Omental fat pad (tissue), 4 donors: ENCODE data around the gene SIM1. TPM values are rescaled to one million over a fixed set of nuclear protein-coding genes. Genes with fewer than 3 reads are reported as not detected.

Source experiments
- ATAC-seq: fragments of 150-250 bp; one replicate; pipeline ENCODE4 v1.9.1; 2016; ENCODE audit warnings: mild to moderate bottlenecking, moderate library complexity; ENCODE audit not compliant: low FRiP score
- DNase-seq: peaks from one replicate; pipeline ENCODE4 v3.0.0-alpha.2; 2019; ENCODE audit warnings: low spot score
- CTCF ChIP-seq, 3 donors: fragments of 450-650 bp; IDR thresholded peaks; one replicate each; pipeline ENCODE4 v1.5.1; 2016 to 2017; ENCODE audit warnings: antibody characterized with exemption in 3 of 3, mild to moderate bottlenecking in 3 of 3, moderate library complexity in 2 of 3
- total RNA-seq, 4 donors: library from RNA; depleted of rRNA; stranded (reverse); fragments of >200 nt; gene quantifications; one replicate each; pipeline ENCODE4 v1.1.0, GENCODE V29; 2016

SIM1 gene
- total RNA-seq, 4 donors from 2014 or later: 0.32 TPM; not detected in 3

GRCh38 chr6:100339574-100340255 lies 125.0 kb downstream of the SIM1 start:
- no peak for TF ChIP-seq CTCF (IDR thresholded peaks at IDR 0.05)
- DNase-seq: no peak
- ATAC-seq: no peak

- DNase-seq (no peak), ATAC-seq (no peak)
- TF ChIP-seq CTCF (IDR thresholded peaks at IDR 0.05): no peak
These were observed 126.6 kb downstream of the SIM1 start for GRCh38 chr6:100338090-100338489.

- TF ChIP-seq CTCF (IDR thresholded peaks at IDR 0.05): no peak
- no peak for DNase-seq
- no peak for ATAC-seq
These were observed 127.8 kb downstream of the SIM1 start for GRCh38 chr6:100336876-100337275.

- DNase-seq (no peak), ATAC-seq (no peak)
- TF ChIP-seq CTCF (IDR thresholded peaks at IDR 0.05): no peak
These were observed 128.7 kb downstream of the SIM1 start for GRCh38 chr6:100335991-100336390.
